Lung microvascular endothelial cell (primary cell): ENCODE measurements around the gene FNBP1L. TPM values are rescaled to one million over a fixed set of nuclear protein-coding genes. Genes with fewer than 3 reads are reported as not detected.

Experiments
- DNase-seq, 2 donors: peaks; one replicate each; pipeline versions ENCODE4 v3.0.0 to v3.0.0-alpha.2; 2010; ENCODE audit warnings: low read depth in 2 of 2
- total RNA-seq: library from RNA; depleted of rRNA; stranded (reverse); fragments of >200 nt; gene quantifications from 2 replicates; pipeline ENCODE4 v1.2.1, GENCODE V29; 2014

Gene FNBP1L
- total RNA-seq, 1 donor from 2014 or later = 34.9 TPM

GRCh38 chr1:93488207-93488606, 40.3 kb downstream of the FNBP1L start:
- DNase-seq = no peak

GRCh38 chr1:93489756-93490155, 41.8 kb downstream of the FNBP1L start:
- DNase-seq = no peak

- no peak for DNase-seq
These were observed 42.4 kb downstream of the FNBP1L start for GRCh38 chr1:93490357-93490756.

- no peak for DNase-seq
These were observed 48.0 kb downstream of the FNBP1L start for GRCh38 chr1:93495911-93496310.

- DNase-seq = no peak
These were observed 48.6 kb downstream of the FNBP1L start for GRCh38 chr1:93496520-93496919.

- no peak for DNase-seq
These were observed 51.2 kb downstream of the FNBP1L start for GRCh38 chr1:93499075-93499474.

DNA sequence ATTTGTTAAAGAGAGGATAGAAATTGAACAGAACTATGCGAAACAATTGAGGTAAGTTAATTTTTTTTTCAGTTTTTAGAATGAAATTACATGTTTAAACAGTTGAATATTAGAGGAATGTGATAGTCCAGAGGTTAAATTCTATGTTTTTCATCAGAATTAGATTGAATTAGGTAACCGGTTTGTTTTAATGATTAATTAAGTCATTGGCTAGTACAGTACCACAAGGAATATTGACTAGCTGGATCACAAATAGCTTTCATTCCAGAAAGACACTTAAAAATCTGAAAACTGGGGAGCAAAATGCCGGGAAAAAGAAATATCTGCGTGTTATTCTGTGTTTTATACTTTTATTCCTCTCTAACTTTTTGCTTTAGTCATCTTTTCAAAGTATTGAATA, 51.6 kb downstream of the FNBP1L start:
- no peak for DNase-seq

GRCh38 chr1:93500275-93500674, 52.4 kb downstream of the FNBP1L start:
- DNase-seq = no peak

- DNase-seq = no peak
These were observed 53.5 kb downstream of the FNBP1L start for GRCh38 chr1:93501399-93501798.

GRCh38 chr1:93501829-93502369, 54.0 kb downstream of the FNBP1L start:
- no peak for DNase-seq

- DNase-seq = no peak
These were observed 54.7 kb downstream of the FNBP1L start for GRCh38 chr1:93502571-93502970.

GRCh38 chr1:93503163-93503562, 55.2 kb downstream of the FNBP1L start:
- no peak for DNase-seq

DNA sequence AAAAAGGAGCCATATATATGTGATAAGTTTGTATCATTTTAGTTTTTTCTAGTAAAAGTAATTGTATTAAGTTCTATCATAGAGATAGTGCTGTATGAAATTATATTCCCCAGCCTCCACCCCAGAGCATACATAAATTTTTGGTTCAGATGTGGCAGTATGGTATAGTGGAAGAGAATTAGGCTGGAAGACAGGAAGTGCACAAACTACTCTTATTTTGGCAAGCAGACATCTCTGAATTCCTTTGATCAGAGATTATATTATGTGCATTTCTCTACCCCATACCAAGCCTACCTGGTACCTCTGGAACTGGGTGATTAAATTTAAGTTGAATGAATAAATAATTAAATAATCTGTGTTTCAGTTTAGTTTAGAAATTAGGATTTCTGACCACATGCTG, 55.9 kb downstream of the FNBP1L start:
- DNase-seq = no peak

GRCh38 chr1:93504247-93505033, 56.5 kb downstream of the FNBP1L start:
- DNase-seq = no peak

- peak in 1 of 2 donors; percentile 57 for DNase-seq
These were observed 58.2 kb downstream of the FNBP1L start for GRCh38 chr1:93506126-93506525.

DNA sequence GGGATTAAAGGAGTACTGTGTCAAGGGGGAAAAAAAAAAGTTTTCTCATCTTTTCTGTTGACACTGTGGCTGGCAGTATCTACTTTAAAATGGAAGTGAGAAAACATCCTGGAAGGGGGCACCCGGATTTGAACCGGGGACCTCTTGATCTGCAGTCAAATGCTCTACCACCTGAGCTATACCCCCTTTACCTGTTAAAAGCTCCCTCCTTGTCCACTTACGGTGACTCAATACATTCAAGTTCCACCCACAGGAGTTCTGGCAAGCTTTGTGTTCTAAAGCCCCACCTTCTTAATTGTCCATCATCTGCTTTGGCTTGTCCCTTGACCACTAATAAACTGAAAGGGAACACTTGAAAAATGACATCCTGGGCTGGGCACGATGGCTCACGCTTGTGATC, 68.2 kb downstream of the FNBP1L start:
- DNase-seq = no peak

DNA sequence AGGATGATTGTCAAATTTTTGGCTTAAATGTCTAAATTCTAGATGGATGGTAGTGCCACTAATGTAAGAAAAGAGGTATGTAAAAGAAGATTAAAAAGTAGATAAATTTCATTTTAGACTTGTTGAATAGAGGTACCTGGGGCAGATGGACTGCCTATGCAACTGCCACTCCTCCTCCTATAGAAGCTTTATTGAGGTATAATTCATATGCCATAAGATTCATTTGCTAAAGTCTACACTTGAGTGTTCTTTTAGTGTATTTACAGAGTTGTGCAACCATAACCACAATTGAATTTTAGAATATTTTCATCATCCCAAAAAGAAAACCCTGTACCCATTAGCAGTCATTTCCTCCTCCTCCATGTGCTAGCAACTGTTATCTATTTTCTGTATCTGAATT, 70.6 kb downstream of the FNBP1L start:
- DNase-seq = no peak

DNA sequence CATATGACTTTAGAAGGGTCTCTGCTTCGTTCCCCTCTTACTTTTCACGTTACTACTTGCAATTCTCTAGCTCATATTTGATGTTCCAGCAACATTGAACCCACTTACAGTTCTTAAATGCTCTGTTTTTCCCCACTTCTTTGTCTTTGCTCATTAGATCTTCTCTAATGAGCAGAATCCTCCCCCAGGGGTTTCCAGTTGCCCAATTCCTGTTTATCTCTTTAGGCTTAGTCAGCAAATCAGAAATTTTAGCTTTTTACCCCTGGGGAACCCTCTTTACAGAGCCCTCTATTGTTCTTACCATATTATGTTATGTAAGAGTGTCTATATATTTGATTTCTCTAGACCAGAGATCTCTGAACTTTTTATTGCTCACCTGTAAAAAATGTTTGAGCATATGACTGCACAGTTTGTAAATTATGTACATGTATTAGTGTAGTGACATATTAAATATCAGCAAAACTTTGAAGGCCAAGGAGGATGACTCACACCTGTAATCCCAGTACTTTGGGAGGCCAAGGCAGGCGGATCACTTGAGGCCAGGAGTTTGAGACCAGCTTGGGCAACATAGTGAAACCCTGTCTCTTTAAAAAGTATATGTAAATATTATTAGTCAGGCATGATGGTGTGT, 71.4 kb downstream of the FNBP1L start:
- DNase-seq = no peak

GRCh38 chr1:93521618-93522017, 73.7 kb downstream of the FNBP1L start:
- DNase-seq = no peak

GRCh38 chr1:93522721-93523120, 74.8 kb downstream of the FNBP1L start:
- peak in 1 of 2 donors; percentile 80 for DNase-seq

GRCh38 chr1:93525431-93525830, 77.5 kb downstream of the FNBP1L start:
- peak; percentile 25 to 66 for DNase-seq

GRCh38 chr1:93526431-93526830, 78.5 kb downstream of the FNBP1L start:
- DNase-seq = no peak

GRCh38 chr1:93528412-93528811, 80.5 kb downstream of the FNBP1L start:
- no peak for DNase-seq
